GM23338 (cell line): ENCODE results near the gene SRF. TPM values are rescaled to one million over a fixed set of nuclear protein-coding genes. Genes with fewer than 3 reads are reported as not detected.

Experiments
- ATAC-seq: fragments of 200-7000 bp; cut with Tn5 transposase; 3 replicates; pipeline ENCODE4 v1.9.1; 2020
- DNase-seq: peaks from one replicate; pipeline ENCODE4 v3.0.0-alpha.2; 2015; ENCODE audit warnings: low spot score
- H2AFZ ChIP-seq: fragments of 200-600 bp; sonication (generic); 2 replicates; pipeline ENCODE4 v1.8.0; 2016; ENCODE audit warnings: antibody characterized with exemption, mild to moderate bottlenecking, moderate library complexity
- H3F3A ChIP-seq: fragments of 200-600 bp; sonication (generic); replicated peaks from 2 replicates; pipeline ENCODE4 v1.8.0; 2017; ENCODE audit warnings: antibody characterized with exemption, mixed run types, low read depth
- H3K27ac ChIP-seq: fragments of 200-600 bp; sonication (generic); 2 replicates; pipeline ENCODE4 v1.6.1; 2016; ENCODE audit warnings: low read depth
- H3K27me3 ChIP-seq: fragments of 200-600 bp; sonication (generic); 2 replicates; pipeline ENCODE4 v1.8.0; 2016; ENCODE audit warnings: mild to moderate bottlenecking, mixed run types, moderate library complexity; ENCODE audit not compliant: insufficient read depth
- H3K36me3 ChIP-seq: fragments of 200-600 bp; sonication (generic); 2 replicates; pipeline ENCODE4 v1.8.0; 2016; ENCODE audit warnings: mild to moderate bottlenecking; ENCODE audit not compliant: insufficient read depth
- H3K4me1 ChIP-seq: fragments of 200-600 bp; sonication (generic); 2 replicates; pipeline ENCODE4 v1.8.0; 2016; ENCODE audit warnings: mild to moderate bottlenecking, moderate library complexity; ENCODE audit not compliant: insufficient read depth
- H3K4me2 ChIP-seq: fragments of 200-600 bp; sonication (generic); 2 replicates; pipeline ENCODE4 v1.7.1; 2017; ENCODE audit warnings: mixed run types
- H3K4me3 ChIP-seq: fragments of 200-600 bp; sonication (generic); 2 replicates; pipeline ENCODE4 v1.6.1; 2016; ENCODE audit warnings: mixed run types
- H3K79me2 ChIP-seq: fragments of 200-600 bp; sonication (generic); replicated peaks from 2 replicates; pipeline ENCODE4 v1.8.0; 2017; ENCODE audit warnings: mild to moderate bottlenecking; ENCODE audit not compliant: insufficient read depth
- H3K9me2 ChIP-seq: fragments of 200-600 bp; sonication (generic); 2 replicates; pipeline ENCODE4 v1.8.0; 2017; ENCODE audit not compliant: insufficient read depth
- H4K20me1 ChIP-seq: fragments of 200-600 bp; sonication (generic); replicated peaks from 2 replicates; pipeline ENCODE4 v1.8.0; 2017; ENCODE audit warnings: mild to moderate bottlenecking; ENCODE audit not compliant: insufficient read depth
- H3K27ac Mint-ChIP-seq: 2 replicates; pipeline ENCODE4 v1.8.0; 2020; ENCODE audit warnings: inconsistent platforms, mild to moderate bottlenecking, moderate library complexity, mixed read lengths
- H3K27me3 Mint-ChIP-seq: 3 replicates; pipeline ENCODE4 v1.8.0; 2022; ENCODE audit warnings: low read depth, mild to moderate bottlenecking, moderate library complexity, mixed read lengths, inconsistent platforms; ENCODE audit not compliant: insufficient read depth, poor library complexity
- H3K36me3 Mint-ChIP-seq: 3 replicates; pipeline ENCODE4 v1.8.0; 2021; ENCODE audit warnings: low read depth, mild to moderate bottlenecking, inconsistent platforms, moderate library complexity, mixed read lengths
- H3K4me1 Mint-ChIP-seq: 3 replicates; pipeline ENCODE4 v1.8.0; 2020; ENCODE audit warnings: mild to moderate bottlenecking, inconsistent platforms, mixed read lengths
- H3K4me3 Mint-ChIP-seq: 3 replicates; pipeline ENCODE4 v1.8.0; 2021; ENCODE audit warnings: moderate library complexity, mild to moderate bottlenecking, inconsistent platforms, mixed read lengths
- H3K9me3 Mint-ChIP-seq: 3 replicates; pipeline ENCODE4 v1.8.0; 2020; ENCODE audit warnings: moderate library complexity, mild to moderate bottlenecking, inconsistent platforms, mixed read lengths
- CREB1 ChIP-seq: fragments of 250-450 bp; sonication (Bioruptor Pico); IDR thresholded peaks from 2 replicates; pipeline ENCODE4 v1.5.0; 2020; ENCODE audit warnings: low read depth, mild to moderate bottlenecking, moderate library complexity
- EZH2 ChIP-seq: fragments of 200-600 bp; sonication (generic); IDR thresholded peaks from one replicate; pipeline ENCODE4 v1.8.0; 2017; ENCODE audit warnings: antibody characterized with exemption, mild to moderate bottlenecking, low read depth; ENCODE audit not compliant: unreplicated experiment
- EZH2phosphoT487 ChIP-seq: fragments of 200-600 bp; sonication (generic); IDR thresholded peaks from one replicate; pipeline ENCODE4 v1.8.1; 2018; ENCODE audit warnings: antibody characterized with exemption; ENCODE audit not compliant: unreplicated experiment
- JUNB ChIP-seq: IDR thresholded peaks from one replicate; pipeline ENCODE4 v1.6.1; 2016; ENCODE audit warnings: antibody characterized with exemption; ENCODE audit not compliant: unreplicated experiment
- NANOG ChIP-seq: IDR thresholded peaks from 2 replicates; pipeline ENCODE4 v1.6.1; 2016; ENCODE audit warnings: antibody characterized with exemption, borderline replicate concordance
- POLR2AphosphoS5 ChIP-seq: IDR thresholded peaks from 2 replicates; pipeline ENCODE4 v1.6.1; 2016; ENCODE audit warnings: antibody characterized with exemption, low read depth
- STAT1 ChIP-seq: IDR thresholded peaks from one replicate; pipeline ENCODE4 v1.6.1; 2016; ENCODE audit warnings: antibody characterized with exemption; ENCODE audit not compliant: unreplicated experiment
- ZNF114 ChIP-seq: fragments of 250-450 bp; sonication (Bioruptor Pico); IDR thresholded peaks from 2 replicates; pipeline ENCODE4 v1.5.0; 2020; ENCODE audit warnings: mild to moderate bottlenecking, moderate library complexity
- ZNF331 ChIP-seq: fragments of 250-450 bp; sonication (Bioruptor Pico); IDR thresholded peaks from 2 replicates; pipeline ENCODE4 v1.5.0; 2020; ENCODE audit warnings: low read depth, mild to moderate bottlenecking, moderate library complexity
- polyA plus RNA-seq: library from polyadenylated mRNA; unstranded; fragments of >200 nt; fragmentation: Nextera tagmentation; extraction: Ambion mirVana; gene quantifications from 2 replicates; pipeline ENCODE4 v1.2.1, GENCODE V29; 2016
- total RNA-seq: library from RNA; depleted of rRNA; stranded (reverse); fragments of >200 nt; shearing (Covaris generic); gene quantifications from 2 replicates; pipeline ENCODE4 v1.2.3, GENCODE V29; 2014
- TF ChIP-seq, protein P1 (sequence below): IDR thresholded peaks from one replicate; pipeline ENCODE4 v1.6.1; 2018; ENCODE audit warnings: antibody characterized with exemption; ENCODE audit not compliant: unreplicated experiment
- TF ChIP-seq, protein P2 (sequence below): fragments of 250-450 bp; sonication (Bioruptor Pico); IDR thresholded peaks from 2 replicates; pipeline ENCODE4 v1.5.0; 2020; ENCODE audit warnings: mild to moderate bottlenecking, moderate library complexity
- TF ChIP-seq, protein P3 (sequence below), 2 experiments: fragments of 200-600 bp in 1 of 2; sonication (generic) in 1 of 2; conservative IDR thresholded peaks; 2 replicates each; pipeline versions ENCODE4 v1.5.1 to v1.6.1; 2016 to 2017; ENCODE audit warnings: antibody characterized with exemption in 2 of 2, low read depth in 2 of 2, mild to moderate bottlenecking in 2 of 2, moderate library complexity in 1 of 2
- TF ChIP-seq, protein P4 (sequence below): IDR thresholded peaks from 2 replicates; pipeline ENCODE4 v1.6.1; 2016; ENCODE audit warnings: antibody characterized with exemption

The SRF gene
- total and polyA plus RNA-seq, 2 experiments from 2014 or later: 9.9 to 54.9 TPM

DNA sequence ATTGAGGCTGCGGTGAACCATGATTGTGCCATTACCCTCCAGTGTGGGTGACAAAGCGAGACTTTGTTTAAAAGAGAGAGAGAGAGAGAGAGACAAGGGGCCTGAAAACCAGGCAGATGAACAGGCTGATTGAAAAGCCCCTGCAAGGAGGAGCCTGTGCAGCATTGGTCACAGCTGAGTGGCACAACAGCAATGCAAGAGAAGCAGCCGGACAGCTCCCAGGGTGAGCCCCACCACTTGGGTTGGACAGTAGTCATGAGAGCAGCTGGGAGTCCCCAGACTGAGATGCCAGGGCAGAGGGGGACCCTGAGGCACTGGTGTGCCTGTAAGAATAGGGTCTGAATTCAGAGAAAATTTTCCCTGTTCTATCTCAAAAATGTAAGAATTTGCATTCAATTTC is 48.0 kb downstream of the SRF start:
- no peak for ATAC-seq
- H3K4me1 Mint-ChIP-seq: peaks cover 19% of the 10 kb centered on the region
- no peaks in the 10 kb centered on the region for H3K9me2 ChIP-seq
- H3K4me1 ChIP-seq: peaks cover 9% of the 10 kb centered on the region; the same call in 1 of the 2 replicates
- H3F3A ChIP-seq: no peaks in the 10 kb centered on the region
- H3K27ac ChIP-seq: no peak overlapping the region
- H4K20me1 ChIP-seq: no peaks in the 10 kb centered on the region
- no peak for DNase-seq
- H3K27me3 ChIP-seq: no peaks in the 10 kb centered on the region
- TF ChIP-seq POLR2AphosphoS5 (no peak), EZH2phosphoT487 (no peak), ZNF114 (no peak), JUNB (no peak), STAT1 (no peak), CREB1 (CRISPR knock-in tag) (no peak), EZH2 (no peak), NANOG (no peak), ZNF331 (CRISPR knock-in tag) (no peak)
- TF ChIP-seq, protein P1, sequence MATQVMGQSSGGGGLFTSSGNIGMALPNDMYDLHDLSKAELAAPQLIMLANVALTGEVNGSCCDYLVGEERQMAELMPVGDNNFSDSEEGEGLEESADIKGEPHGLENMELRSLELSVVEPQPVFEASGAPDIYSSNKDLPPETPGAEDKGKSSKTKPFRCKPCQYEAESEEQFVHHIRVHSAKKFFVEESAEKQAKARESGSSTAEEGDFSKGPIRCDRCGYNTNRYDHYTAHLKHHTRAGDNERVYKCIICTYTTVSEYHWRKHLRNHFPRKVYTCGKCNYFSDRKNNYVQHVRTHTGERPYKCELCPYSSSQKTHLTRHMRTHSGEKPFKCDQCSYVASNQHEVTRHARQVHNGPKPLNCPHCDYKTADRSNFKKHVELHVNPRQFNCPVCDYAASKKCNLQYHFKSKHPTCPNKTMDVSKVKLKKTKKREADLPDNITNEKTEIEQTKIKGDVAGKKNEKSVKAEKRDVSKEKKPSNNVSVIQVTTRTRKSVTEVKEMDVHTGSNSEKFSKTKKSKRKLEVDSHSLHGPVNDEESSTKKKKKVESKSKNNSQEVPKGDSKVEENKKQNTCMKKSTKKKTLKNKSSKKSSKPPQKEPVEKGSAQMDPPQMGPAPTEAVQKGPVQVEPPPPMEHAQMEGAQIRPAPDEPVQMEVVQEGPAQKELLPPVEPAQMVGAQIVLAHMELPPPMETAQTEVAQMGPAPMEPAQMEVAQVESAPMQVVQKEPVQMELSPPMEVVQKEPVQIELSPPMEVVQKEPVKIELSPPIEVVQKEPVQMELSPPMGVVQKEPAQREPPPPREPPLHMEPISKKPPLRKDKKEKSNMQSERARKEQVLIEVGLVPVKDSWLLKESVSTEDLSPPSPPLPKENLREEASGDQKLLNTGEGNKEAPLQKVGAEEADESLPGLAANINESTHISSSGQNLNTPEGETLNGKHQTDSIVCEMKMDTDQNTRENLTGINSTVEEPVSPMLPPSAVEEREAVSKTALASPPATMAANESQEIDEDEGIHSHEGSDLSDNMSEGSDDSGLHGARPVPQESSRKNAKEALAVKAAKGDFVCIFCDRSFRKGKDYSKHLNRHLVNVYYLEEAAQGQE: no peak
- TF ChIP-seq, protein P2, sequence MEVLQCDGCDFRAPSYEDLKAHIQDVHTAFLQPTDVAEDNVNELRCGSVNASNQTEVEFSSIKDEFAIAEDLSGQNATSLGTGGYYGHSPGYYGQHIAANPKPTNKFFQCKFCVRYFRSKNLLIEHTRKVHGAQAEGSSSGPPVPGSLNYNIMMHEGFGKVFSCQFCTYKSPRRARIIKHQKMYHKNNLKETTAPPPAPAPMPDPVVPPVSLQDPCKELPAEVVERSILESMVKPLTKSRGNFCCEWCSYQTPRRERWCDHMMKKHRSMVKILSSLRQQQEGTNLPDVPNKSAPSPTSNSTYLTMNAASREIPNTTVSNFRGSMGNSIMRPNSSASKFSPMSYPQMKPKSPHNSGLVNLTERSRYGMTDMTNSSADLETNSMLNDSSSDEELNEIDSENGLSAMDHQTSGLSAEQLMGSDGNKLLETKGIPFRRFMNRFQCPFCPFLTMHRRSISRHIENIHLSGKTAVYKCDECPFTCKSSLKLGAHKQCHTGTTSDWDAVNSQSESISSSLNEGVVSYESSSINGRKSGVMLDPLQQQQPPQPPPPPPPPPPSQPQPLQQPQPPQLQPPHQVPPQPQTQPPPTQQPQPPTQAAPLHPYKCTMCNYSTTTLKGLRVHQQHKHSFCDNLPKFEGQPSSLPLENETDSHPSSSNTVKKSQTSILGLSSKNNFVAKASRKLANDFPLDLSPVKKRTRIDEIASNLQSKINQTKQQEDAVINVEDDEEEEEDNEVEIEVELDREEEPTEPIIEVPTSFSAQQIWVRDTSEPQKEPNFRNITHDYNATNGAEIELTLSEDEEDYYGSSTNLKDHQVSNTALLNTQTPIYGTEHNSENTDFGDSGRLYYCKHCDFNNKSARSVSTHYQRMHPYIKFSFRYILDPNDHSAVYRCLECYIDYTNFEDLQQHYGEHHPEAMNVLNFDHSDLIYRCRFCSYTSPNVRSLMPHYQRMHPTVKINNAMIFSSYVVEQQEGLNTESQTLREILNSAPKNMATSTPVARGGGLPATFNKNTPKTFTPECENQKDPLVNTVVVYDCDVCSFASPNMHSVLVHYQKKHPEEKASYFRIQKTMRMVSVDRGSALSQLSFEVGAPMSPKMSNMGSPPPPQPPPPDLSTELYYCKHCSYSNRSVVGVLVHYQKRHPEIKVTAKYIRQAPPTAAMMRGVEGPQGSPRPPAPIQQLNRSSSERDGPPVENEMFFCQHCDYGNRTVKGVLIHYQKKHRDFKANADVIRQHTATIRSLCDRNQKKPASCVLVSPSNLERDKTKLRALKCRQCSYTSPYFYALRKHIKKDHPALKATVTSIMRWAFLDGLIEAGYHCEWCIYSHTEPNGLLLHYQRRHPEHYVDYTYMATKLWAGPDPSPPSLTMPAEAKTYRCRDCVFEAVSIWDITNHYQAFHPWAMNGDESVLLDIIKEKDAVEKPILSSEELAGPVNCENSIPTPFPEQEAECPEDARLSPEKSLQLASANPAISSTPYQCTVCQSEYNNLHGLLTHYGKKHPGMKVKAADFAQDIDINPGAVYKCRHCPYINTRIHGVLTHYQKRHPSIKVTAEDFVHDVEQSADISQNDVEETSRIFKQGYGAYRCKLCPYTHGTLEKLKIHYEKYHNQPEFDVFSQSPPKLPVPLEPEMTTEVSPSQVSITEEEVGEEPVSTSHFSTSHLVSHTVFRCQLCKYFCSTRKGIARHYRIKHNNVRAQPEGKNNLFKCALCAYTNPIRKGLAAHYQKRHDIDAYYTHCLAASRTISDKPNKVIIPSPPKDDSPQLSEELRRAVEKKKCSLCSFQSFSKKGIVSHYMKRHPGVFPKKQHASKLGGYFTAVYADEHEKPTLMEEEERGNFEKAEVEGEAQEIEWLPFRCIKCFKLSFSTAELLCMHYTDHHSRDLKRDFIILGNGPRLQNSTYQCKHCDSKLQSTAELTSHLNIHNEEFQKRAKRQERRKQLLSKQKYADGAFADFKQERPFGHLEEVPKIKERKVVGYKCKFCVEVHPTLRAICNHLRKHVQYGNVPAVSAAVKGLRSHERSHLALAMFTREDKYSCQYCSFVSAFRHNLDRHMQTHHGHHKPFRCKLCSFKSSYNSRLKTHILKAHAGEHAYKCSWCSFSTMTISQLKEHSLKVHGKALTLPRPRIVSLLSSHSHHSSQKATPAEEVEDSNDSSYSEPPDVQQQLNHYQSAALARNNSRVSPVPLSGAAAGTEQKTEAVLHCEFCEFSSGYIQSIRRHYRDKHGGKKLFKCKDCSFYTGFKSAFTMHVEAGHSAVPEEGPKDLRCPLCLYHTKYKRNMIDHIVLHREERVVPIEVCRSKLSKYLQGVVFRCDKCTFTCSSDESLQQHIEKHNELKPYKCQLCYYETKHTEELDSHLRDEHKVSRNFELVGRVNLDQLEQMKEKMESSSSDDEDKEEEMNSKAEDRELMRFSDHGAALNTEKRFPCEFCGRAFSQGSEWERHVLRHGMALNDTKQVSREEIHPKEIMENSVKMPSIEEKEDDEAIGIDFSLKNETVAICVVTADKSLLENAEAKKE (CRISPR knock-in tag): no peak
- TF ChIP-seq, protein P3, sequence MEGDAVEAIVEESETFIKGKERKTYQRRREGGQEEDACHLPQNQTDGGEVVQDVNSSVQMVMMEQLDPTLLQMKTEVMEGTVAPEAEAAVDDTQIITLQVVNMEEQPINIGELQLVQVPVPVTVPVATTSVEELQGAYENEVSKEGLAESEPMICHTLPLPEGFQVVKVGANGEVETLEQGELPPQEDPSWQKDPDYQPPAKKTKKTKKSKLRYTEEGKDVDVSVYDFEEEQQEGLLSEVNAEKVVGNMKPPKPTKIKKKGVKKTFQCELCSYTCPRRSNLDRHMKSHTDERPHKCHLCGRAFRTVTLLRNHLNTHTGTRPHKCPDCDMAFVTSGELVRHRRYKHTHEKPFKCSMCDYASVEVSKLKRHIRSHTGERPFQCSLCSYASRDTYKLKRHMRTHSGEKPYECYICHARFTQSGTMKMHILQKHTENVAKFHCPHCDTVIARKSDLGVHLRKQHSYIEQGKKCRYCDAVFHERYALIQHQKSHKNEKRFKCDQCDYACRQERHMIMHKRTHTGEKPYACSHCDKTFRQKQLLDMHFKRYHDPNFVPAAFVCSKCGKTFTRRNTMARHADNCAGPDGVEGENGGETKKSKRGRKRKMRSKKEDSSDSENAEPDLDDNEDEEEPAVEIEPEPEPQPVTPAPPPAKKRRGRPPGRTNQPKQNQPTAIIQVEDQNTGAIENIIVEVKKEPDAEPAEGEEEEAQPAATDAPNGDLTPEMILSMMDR (conservative IDR thresholded peaks at IDR 0.05; ENCODE audit: low read depth in 2 of 2): no peak
- TF ChIP-seq, protein P4, sequence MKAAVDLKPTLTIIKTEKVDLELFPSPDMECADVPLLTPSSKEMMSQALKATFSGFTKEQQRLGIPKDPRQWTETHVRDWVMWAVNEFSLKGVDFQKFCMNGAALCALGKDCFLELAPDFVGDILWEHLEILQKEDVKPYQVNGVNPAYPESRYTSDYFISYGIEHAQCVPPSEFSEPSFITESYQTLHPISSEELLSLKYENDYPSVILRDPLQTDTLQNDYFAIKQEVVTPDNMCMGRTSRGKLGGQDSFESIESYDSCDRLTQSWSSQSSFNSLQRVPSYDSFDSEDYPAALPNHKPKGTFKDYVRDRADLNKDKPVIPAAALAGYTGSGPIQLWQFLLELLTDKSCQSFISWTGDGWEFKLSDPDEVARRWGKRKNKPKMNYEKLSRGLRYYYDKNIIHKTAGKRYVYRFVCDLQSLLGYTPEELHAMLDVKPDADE: no peak
- H3K4me3 ChIP-seq: no peak overlapping the region
- H2AFZ ChIP-seq: no peak overlapping the region
- H3K27me3 Mint-ChIP-seq: peaks cover 23% of the 10 kb centered on the region
- H3K36me3 Mint-ChIP-seq: no peaks in the 10 kb centered on the region; the same call in 1 of the 3 replicates
- H3K4me2 ChIP-seq: no peak overlapping the region
- H3K79me2 ChIP-seq: no peaks in the 10 kb centered on the region
- no peak overlapping the region for H3K27ac Mint-ChIP-seq
- no peak overlapping the region for H3K4me3 Mint-ChIP-seq
- no peaks in the 10 kb centered on the region for H3K9me3 Mint-ChIP-seq
- no peaks in the 10 kb centered on the region for H3K36me3 ChIP-seq
